ENCODE results near the gene TOPBP1. TPM values are rescaled to one million over a fixed set of nuclear protein-coding genes. Genes with fewer than 3 reads are reported as not detected.

Gene TOPBP1
- total and polyA plus RNA-seq, 2 experiments from 2014 or later, result 8.0 to 29.0 TPM

- Histone ChIP-seq H3K36me3 (replicated peaks; ENCODE audit: insufficient read depth, low read depth) (no peaks in the 10 kb centered on the region), H3K4me2 (no peak overlapping the region), H3K4me3 (no peak overlapping the region), H3K9me2 (replicated peaks; ENCODE audit: insufficient read depth) (no peaks in the 10 kb centered on the region), H3K4me1 (ENCODE audit: insufficient read depth) (peaks cover 40% of the 10 kb centered on the region), H3K79me2 (no peaks in the 10 kb centered on the region), H3K27ac (no peak overlapping the region), H3K9me3 (ENCODE audit: low read depth) (no peaks in the 10 kb centered on the region), H2AFZ (no peak overlapping the region), H3K27me3 (peaks cover 30% of the 10 kb centered on the region), H4K20me1 (ENCODE audit: insufficient read depth, poor library complexity, severe bottlenecking) (no peaks in the 10 kb centered on the region)
- WGBS (ENCODE audit: low lambda C conversion rate, missing lambda C conversion rate), result 84% methylated on average over 2 of the region's 2 CpGs
- DNase-seq (ENCODE audit: low spot score), result no peak
- TF ChIP-seq EZH2 (IDR thresholded peaks at IDR 0.05; ENCODE audit: borderline replicate concordance), result no peak
- no peak for TF ChIP-seq CTCF (IDR thresholded peaks at IDR 0.05; ENCODE audit: poor library complexity)
- no peak for TF ChIP-seq EZH2phosphoT487 (IDR thresholded peaks at IDR 0.05; ENCODE audit: low read depth, severe bottlenecking, unreplicated experiment)
Observed at GRCh38 chr3:133672461-133672860, 10.7 kb upstream of the TOPBP1 start.

- Histone ChIP-seq H3K27me3 (peaks cover 28% of the 10 kb centered on the region), H3K4me3 (no peak overlapping the region), H3K9me3 (ENCODE audit: low read depth) (no peaks in the 10 kb centered on the region), H3K4me2 (peak overlapping the region; percentile 19), H4K20me1 (ENCODE audit: insufficient read depth, poor library complexity, severe bottlenecking) (no peaks in the 10 kb centered on the region), H3K79me2 (no peaks in the 10 kb centered on the region), H3K36me3 (replicated peaks; ENCODE audit: insufficient read depth, low read depth) (no peaks in the 10 kb centered on the region), H3K4me1 (ENCODE audit: insufficient read depth) (peaks cover 35% of the 10 kb centered on the region), H3K27ac (peak overlapping the region; percentile 55), H3K9me2 (replicated peaks; ENCODE audit: insufficient read depth) (no peaks in the 10 kb centered on the region), H2AFZ (no peak overlapping the region)
- WGBS (ENCODE audit: low lambda C conversion rate, missing lambda C conversion rate), result 44% methylated on average over 3 of the region's 3 CpGs
- DNase-seq (ENCODE audit: low spot score), result no peak
- TF ChIP-seq EZH2 (IDR thresholded peaks at IDR 0.05; ENCODE audit: borderline replicate concordance) (no peak), CTCF (IDR thresholded peaks at IDR 0.05; ENCODE audit: poor library complexity) (no peak), EZH2phosphoT487 (IDR thresholded peaks at IDR 0.05; ENCODE audit: low read depth, severe bottlenecking, unreplicated experiment) (no peak)
Observed at GRCh38 chr3:133670525-133670995, 8.8 kb upstream of the TOPBP1 start.

- Histone ChIP-seq H3K27ac (peak overlapping the region; percentile 23), H3K4me1 (ENCODE audit: insufficient read depth) (peaks cover 30% of the 10 kb centered on the region), H3K9me2 (replicated peaks; ENCODE audit: insufficient read depth) (no peaks in the 10 kb centered on the region), H3K4me2 (peak overlapping the region; percentile 19), H3K36me3 (replicated peaks; ENCODE audit: insufficient read depth, low read depth) (no peaks in the 10 kb centered on the region), H3K4me3 (no peak overlapping the region), H2AFZ (no peak overlapping the region), H3K79me2 (no peaks in the 10 kb centered on the region), H4K20me1 (ENCODE audit: insufficient read depth, poor library complexity, severe bottlenecking) (no peaks in the 10 kb centered on the region), H3K9me3 (ENCODE audit: low read depth) (no peaks in the 10 kb centered on the region), H3K27me3 (peaks cover 23% of the 10 kb centered on the region)
- DNase-seq (ENCODE audit: low spot score), result no peak
- WGBS (ENCODE audit: low lambda C conversion rate, missing lambda C conversion rate), result 45% methylated on average over 4 of the region's 4 CpGs
- TF ChIP-seq EZH2 (IDR thresholded peaks at IDR 0.05; ENCODE audit: borderline replicate concordance) (no peak), CTCF (IDR thresholded peaks at IDR 0.05; ENCODE audit: poor library complexity) (no peak), EZH2phosphoT487 (IDR thresholded peaks at IDR 0.05; ENCODE audit: low read depth, severe bottlenecking, unreplicated experiment) (no peak)
Observed at GRCh38 chr3:133669949-133670524, 8.3 kb upstream of the TOPBP1 start.
